Mammary epithelial cell (primary cell): ENCODE data around the gene MMP28.

ENCODE experiments used
- CTCF ChIP-seq, 2 donors: IDR thresholded peaks in 1 of 2; conservative IDR thresholded peaks in 1 of 2; 2 replicates each; pipeline ENCODE4 v1.5.1; 2011 to 2012; ENCODE audit warnings: inconsistent platforms in 2 of 2, low read length in 2 of 2, mild to moderate bottlenecking in 2 of 2, control low read depth in 1 of 2, low read depth in 1 of 2; ENCODE audit not compliant: insufficient read depth in 1 of 2; ENCODE audit errors: extremely low read depth in 1 of 2
- EZH2 ChIP-seq: IDR thresholded peaks from 2 replicates; pipeline ENCODE4 v1.6.1; 2012; ENCODE audit warnings: low read length, inconsistent platforms, borderline replicate concordance

DNA sequence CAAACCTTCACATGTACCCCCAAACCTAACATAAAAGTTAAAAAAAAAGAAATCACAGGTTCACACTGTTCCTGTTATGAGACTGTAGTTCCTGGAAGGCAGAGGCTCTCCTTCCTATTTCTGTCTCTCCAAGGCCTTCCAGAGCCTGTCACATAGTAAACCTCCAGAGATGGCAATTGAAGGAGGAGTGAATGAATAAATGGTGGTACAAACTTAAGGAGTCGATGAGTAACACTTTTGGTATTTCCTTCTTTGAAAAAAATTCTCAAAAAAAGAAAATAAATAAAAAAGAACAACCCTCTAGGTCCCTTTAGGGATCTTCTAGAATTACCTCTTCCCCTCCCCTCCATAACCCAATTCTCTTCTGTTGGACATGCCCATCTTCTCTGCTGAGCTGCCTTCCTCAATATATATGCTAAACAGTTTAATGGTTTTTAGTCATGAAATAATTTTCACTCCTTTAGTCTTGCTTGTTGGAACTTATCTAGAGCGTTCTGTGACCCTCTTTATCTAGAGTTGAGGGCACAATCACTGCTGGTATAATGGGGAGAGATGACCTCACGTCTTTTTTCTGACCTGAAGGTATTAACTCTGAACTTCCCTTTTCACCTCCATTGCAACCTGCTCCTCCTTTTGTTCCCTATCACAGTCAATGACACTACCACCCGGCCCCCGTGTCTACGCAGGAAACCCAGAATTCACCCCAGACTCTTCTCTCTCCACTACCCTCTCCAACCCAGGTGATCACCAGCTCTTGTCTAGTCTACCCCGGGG is 12.1 kb upstream of the MMP28 start:
- no peak for TF ChIP-seq CTCF (conservative IDR thresholded peaks at IDR 0.05 in 1 of 2, IDR thresholded peaks at IDR 0.05 in 1 of 2; ENCODE audit: extremely low read depth in 1 of 2, insufficient read depth in 1 of 2, low read depth in 1 of 2, low read length in 2 of 2)
- TF ChIP-seq EZH2, result no peak
